Middle frontal gyrus (tissue), 1 donor: ENCODE measurements around the gene HECW1.
"Not testable (repeated sequence)": the region's sequence is repeated elsewhere in the genome, so short reads cannot be mapped to it uniquely, and the experiment has no call there.

ENCODE experiments used
- DNase-seq: peaks from one replicate; pipeline ENCODE4 v3.0.0-alpha.2; 2015; ENCODE audit warnings: low spot score; ENCODE audit errors: extremely low spot score

HECW1 gene

GRCh38 chr7:43463401-43463980 lies 351.0 kb downstream of the HECW1 start:
- DNase-seq = no peak

- DNase-seq = no peak
Measured at GRCh38 chr7:43465581-43466554, 353.4 kb downstream of the HECW1 start.

DNA sequence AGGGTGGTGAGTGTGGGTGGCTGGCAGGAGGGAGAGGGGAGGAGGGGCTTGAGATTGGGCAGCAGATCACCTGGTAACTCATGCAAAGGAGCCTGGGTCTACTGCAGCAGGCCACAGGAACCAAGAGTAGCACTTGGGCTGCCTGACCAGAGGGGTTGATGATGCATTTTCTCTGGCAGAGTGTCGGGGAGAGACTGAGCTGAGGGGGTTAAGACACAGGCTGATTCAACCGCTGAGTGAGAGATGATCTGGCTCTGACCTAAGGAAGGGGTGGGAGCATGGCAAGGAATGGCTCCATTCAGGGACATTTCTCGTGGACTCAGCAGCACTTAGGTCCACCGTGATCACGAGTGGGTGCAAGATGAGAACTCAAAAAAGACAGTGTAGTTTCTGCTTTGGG lies 355.0 kb downstream of the HECW1 start:
- DNase-seq = no peak

GRCh38 chr7:43467846-43468245 lies 355.4 kb downstream of the HECW1 start:
- no peak for DNase-seq

- no peak for DNase-seq
Measured at GRCh38 chr7:43469051-43469450, 356.6 kb downstream of the HECW1 start.

GRCh38 chr7:43470110-43470509 lies 357.7 kb downstream of the HECW1 start:
- DNase-seq = no peak

DNA sequence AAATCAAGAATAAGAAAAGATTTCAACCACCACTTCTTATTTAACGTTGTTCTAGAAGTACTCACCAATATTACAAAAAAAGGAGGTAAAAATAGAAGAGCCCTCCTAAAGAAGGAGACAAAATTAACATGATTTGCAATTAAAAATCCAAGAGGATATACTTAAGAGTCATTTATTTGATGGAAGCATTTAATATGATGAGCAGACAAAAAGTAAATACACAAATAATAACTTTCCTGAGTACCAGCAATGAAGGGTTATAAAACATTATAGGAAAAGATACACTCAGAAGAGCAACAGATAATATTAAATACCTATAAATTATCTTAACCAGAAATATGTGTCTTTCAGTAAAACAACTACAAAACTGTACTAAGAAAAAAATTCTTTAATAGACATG lies 363.5 kb downstream of the HECW1 start:
- no peak for DNase-seq

GRCh38 chr7:43476896-43477295 lies 364.4 kb downstream of the HECW1 start:
- DNase-seq = no peak

- no peak for DNase-seq
Measured at GRCh38 chr7:43479042-43479441, 366.6 kb downstream of the HECW1 start.

GRCh38 chr7:43479543-43479942 lies 367.1 kb downstream of the HECW1 start:
- DNase-seq = no peak

- DNase-seq = no peak
Measured at GRCh38 chr7:43480581-43480980, 368.1 kb downstream of the HECW1 start.

DNA sequence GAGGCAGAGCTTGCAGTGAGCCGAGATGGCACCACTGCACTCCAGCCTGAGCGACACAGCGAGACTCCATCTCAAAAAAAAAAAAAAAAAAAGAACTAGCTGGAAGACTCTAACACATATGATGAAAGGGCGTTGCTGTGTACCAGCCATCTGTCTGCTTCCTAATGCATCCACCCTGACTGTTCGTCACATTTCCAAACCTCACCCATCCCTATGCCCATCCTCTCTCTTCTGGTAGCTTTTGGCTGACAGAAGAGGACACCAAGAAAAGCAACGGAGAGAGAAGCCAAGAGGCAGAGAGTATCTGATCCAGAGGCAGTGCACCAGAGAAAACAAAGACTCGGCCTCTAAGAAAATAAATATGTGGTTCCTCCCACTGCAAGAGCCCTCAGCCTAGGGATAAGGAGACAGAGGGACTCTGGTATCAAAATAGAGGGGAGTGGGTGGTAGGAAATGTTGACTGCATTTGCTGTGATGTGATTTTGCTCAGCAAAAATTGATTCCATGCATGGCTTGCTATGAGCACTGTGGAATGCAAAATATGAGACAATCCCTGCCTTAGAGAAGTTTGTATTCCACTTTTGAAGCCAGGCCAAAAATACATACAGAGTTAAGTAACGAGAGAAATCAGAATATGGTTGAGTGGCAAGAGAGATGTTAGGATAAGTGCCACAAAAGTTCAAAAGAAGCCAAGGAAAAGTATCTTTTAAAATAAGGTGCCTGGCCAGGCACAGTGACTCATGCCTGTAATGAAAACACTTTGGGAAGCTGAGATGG lies 369.6 kb downstream of the HECW1 start:
- DNase-seq = peak; percentile 28

DNA sequence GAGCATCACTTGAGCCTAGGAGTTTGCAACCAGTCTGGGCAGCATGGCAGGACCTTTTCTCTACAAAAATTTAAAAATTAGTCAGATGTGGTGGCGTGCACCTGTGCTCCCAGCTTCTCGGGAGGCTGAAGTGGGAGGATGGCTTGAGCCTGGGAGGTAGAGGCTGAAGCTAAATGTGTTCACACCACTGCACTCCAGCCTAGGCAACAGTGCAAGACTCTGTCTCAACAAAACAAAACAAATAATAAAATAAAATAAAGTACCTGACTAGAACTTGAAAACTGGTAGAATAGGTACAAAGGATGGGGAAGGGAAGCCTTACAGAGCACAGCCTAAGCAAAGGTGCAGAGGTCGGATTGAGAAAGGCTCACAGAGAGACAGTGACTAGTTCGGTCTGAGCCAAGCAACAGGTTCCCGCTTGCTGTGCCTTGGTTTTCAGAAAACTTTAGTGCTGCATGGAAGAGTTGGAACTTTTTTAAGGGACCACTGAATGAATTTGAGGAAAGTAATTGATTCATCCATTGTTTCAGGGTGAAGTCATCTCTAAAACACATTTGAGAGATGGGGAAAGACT lies 370.3 kb downstream of the HECW1 start:
- no peak for DNase-seq

DNA sequence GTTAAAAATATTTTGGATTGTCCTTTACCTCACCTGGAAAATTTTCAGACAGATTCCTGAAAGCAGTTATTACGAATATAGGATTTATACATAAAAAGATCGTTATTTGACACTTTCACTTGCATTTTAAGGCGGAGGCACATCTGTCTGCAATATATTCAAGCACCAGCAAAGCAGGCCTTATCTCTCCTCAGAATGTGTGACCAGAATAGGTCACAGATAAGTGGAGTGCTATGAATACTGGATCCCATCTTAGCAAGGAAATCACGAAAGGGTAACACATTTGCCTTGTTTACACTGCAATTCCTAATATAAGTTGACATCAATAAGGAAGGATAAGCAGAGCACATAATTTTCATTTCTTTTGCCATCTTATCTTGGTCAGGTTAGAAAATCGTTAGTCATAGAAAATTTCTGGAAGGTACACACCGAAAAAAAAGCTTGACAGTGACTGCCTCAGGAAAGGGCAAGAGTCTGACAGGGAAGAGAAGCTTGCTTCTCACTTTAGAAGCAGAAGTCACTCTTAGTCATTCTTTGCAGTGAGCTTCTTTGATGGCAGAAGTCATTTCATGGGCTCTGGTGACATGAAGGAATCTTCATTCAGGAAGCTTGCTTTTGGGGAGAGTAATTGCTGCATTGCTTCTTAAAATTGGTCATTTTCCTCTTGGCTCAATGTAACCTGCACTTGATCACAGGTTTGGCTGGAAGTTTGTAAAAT lies 372.4 kb downstream of the HECW1 start:
- DNase-seq = no peak

- DNase-seq = no peak
Measured at GRCh38 chr7:43485580-43485979, 373.1 kb downstream of the HECW1 start.

- DNase-seq = not testable (repeated sequence)
Measured at GRCh38 chr7:43486008-43486407, 373.6 kb downstream of the HECW1 start.

GRCh38 chr7:43486634-43487033 lies 374.2 kb downstream of the HECW1 start:
- no peak for DNase-seq

GRCh38 chr7:43487731-43488073 lies 375.3 kb downstream of the HECW1 start:
- no peak for DNase-seq

GRCh38 chr7:43489257-43489656 lies 376.8 kb downstream of the HECW1 start:
- DNase-seq = no peak

DNA sequence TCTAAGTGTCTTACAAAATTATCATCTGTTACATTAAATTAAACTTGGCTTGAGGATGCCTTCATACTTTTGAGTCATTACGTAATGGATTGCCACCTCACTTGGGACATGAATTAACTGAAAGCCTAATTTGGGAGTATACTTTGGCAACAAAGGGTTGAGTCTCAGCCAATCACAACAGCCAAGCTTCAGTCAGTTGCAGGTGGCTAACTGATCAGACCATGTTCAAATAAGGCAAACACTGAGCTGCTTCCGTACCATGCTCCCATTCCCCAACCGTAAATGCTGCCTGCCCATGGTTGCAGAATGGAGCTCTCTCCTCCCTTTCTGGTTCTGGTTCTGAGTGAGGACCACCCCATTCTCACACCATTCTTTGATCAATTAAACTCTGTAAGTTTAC lies 377.6 kb downstream of the HECW1 start:
- no peak for DNase-seq

- DNase-seq = no peak
Measured at GRCh38 chr7:43491123-43491522, 378.7 kb downstream of the HECW1 start.
